ENCODE results near the gene SPDYE18.
"Not testable (repeated sequence)": the region's sequence is repeated elsewhere in the genome, so short reads cannot be mapped to it uniquely, and the experiment has no call there.

The SPDYE18 gene

DNA sequence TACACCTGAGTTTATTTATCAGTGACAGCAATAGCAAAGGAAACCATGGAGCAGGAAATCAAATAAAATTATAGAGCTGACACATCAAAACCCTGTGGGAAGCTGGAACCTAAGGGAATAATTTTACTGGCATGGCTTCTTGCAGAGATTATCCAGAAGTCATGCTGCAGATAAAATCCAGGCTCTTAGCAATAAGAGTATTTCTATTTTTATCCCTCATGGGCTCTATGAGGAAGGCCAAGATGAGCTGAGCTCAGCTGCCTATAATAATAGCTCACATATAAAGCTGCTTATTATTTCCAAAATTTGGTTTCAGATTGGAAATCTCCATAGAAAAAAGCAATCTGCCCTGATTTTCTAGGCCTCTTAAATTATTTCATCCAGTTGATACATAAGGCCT, 16.8 kb upstream of the SPDYE18 start:
- DNase-seq: not testable (repeated sequence)

DNA sequence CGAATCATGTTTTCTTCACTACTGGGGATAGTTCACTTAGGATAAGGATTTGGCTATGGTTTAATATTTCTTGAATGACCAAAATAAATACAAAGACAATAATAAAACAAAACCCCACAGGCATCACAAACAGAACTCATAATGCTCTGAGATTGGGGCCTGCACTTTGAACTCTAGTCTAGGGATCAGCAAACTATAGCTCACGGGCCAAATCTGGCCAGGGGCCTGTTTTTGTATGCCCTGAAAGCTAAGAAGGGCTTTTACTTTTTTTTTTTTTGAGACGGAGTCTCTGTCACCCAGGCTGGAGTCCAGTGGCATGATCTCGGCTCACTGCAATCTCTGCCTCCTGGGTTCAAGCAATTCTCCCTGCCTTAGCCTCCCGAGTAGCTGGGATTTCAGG, 14.7 kb upstream of the SPDYE18 start:
- H3K27ac ChIP-seq (ENCODE audit: insufficient read depth, low read length, poor library complexity, severe bottlenecking); H3K9me3 ChIP-seq (ENCODE audit: control insufficient read depth, low read length); DNase-seq; H3K4me1 ChIP-seq (ENCODE audit: control insufficient read depth, insufficient read depth, low read length, poor library complexity, severe bottlenecking); H3K36me3 ChIP-seq (ENCODE audit: control insufficient read depth, insufficient read depth, low read length); H3K4me3 ChIP-seq (ENCODE audit: insufficient read depth, low read depth, low read length, poor library complexity, severe bottlenecking); H3K27me3 ChIP-seq (replicated peaks; ENCODE audit: control insufficient read depth, insufficient read depth, low read length, poor library complexity, severe bottlenecking): not testable (repeated sequence)

More for the DNA sequence above, 16.8 kb upstream of the SPDYE18 start:
- not testable (repeated sequence) for H3K27me3 ChIP-seq (replicated peaks; ENCODE audit: control insufficient read depth, insufficient read depth, low read length, poor library complexity, severe bottlenecking); H3K36me3 ChIP-seq (ENCODE audit: control insufficient read depth, insufficient read depth, low read length); H3K4me3 ChIP-seq (ENCODE audit: insufficient read depth, low read depth, low read length, poor library complexity, severe bottlenecking); H3K27ac ChIP-seq (ENCODE audit: insufficient read depth, low read length, poor library complexity, severe bottlenecking); H3K4me1 ChIP-seq (ENCODE audit: control insufficient read depth, insufficient read depth, low read length, poor library complexity, severe bottlenecking); H3K9me3 ChIP-seq (ENCODE audit: control insufficient read depth, low read length)

DNA sequence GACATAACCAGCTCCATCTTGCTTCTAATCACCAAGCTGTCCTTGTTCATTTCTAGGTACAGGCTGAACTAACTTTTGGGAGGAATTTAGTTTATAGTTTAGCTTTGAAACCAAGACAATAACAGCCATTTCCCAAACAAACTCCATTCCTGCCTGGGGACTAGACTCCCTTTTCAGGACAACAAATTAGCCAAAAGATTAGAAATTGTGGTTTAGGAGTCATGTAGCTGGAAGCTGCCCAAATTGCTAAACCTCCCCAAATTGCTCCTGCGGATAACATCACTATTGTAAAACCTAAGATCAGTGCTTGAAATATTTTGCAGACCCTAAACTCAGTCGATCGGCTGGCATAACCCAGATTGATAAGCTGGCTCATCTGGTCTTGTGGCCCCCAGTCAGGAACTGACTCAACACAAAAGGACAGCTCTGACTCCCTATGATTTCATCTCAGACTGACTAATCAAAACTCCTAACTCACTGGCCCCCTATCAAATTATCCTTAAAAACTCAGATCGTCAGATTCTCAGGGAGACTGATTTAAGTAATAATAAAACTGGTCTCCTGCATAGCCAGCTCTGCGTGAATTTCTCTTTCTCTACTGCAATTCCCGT, 12.5 kb upstream of the SPDYE18 start:
- H3K4me3 ChIP-seq (ENCODE audit: insufficient read depth, low read depth, low read length, poor library complexity, severe bottlenecking); H3K27me3 ChIP-seq (replicated peaks; ENCODE audit: control insufficient read depth, insufficient read depth, low read length, poor library complexity, severe bottlenecking); H3K9me3 ChIP-seq (ENCODE audit: control insufficient read depth, low read length); H3K27ac ChIP-seq (ENCODE audit: insufficient read depth, low read length, poor library complexity, severe bottlenecking); H3K36me3 ChIP-seq (ENCODE audit: control insufficient read depth, insufficient read depth, low read length); H3K4me1 ChIP-seq (ENCODE audit: control insufficient read depth, insufficient read depth, low read length, poor library complexity, severe bottlenecking); DNase-seq: not testable (repeated sequence)

DNA sequence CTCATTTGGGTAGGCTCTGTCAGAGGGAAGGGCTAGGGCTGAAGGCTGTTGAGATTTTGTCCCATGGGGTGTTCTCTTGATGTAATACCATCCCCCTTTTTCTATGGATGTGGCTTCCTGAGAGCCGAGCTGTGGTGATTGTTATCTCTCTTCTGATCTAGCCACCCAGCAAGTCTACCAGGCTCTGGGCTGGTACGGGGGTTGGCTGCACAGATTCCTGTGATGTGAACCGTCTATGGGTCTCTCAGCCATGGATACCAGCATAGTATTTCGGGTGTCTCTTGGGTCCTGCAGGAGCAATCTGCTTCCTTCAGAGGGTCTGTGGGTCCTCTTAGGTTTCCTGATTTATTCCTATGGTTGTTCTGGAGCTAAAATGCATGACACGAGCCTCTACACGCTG, 8.8 kb upstream of the SPDYE18 start:
- DNase-seq; H3K27me3 ChIP-seq (replicated peaks; ENCODE audit: control insufficient read depth, insufficient read depth, low read length, poor library complexity, severe bottlenecking); H3K4me3 ChIP-seq (ENCODE audit: insufficient read depth, low read depth, low read length, poor library complexity, severe bottlenecking); H3K27ac ChIP-seq (ENCODE audit: insufficient read depth, low read length, poor library complexity, severe bottlenecking); H3K36me3 ChIP-seq (ENCODE audit: control insufficient read depth, insufficient read depth, low read length); H3K4me1 ChIP-seq (ENCODE audit: control insufficient read depth, insufficient read depth, low read length, poor library complexity, severe bottlenecking); H3K9me3 ChIP-seq (ENCODE audit: control insufficient read depth, low read length): not testable (repeated sequence)

DNA sequence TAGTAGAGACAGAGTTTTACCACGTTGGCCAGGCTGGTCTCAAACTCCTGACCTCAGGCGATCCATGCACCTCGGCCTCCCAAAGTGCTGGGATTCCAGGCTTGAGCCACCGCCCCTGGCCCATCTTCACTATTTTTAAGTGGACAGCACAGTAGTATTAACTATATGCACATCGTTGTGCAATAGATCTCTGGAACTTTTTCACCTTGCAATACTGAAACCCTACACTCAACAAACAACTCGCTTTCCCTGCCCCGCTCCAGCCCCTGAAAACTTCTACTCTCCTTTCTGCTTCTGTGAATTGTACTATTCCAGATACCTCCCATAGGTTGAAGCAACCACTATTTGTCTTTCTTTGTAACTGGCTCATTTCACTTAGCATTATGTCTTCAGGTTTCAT, 3.5 kb upstream of the SPDYE18 start:
- not testable (repeated sequence) for DNase-seq; H3K27ac ChIP-seq (ENCODE audit: insufficient read depth, low read length, poor library complexity, severe bottlenecking); H3K36me3 ChIP-seq (ENCODE audit: control insufficient read depth, insufficient read depth, low read length); H3K4me1 ChIP-seq (ENCODE audit: control insufficient read depth, insufficient read depth, low read length, poor library complexity, severe bottlenecking); H3K9me3 ChIP-seq (ENCODE audit: control insufficient read depth, low read length); H3K27me3 ChIP-seq (replicated peaks; ENCODE audit: control insufficient read depth, insufficient read depth, low read length, poor library complexity, severe bottlenecking); H3K4me3 ChIP-seq (ENCODE audit: insufficient read depth, low read depth, low read length, poor library complexity, severe bottlenecking)

DNA sequence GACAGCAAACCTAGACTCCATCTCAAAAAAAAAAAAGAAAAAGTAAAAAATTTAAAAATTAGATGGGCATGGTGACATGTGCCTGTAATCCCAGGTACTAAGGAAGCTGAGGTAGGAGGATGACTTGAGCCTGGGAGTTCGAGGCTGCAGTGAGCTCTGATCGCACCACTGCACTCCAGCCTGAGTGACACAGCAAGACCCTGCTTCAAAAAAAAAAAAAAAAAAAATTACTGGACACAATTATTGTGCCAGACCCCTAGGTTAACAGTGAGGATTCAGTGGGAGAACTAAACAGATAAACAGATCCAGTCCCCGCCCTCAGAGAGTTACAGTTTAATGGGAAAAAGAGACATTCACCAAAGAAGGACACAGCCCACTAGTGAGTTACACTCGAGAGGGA, 1.4 kb upstream of the SPDYE18 start:
- not testable (repeated sequence) for H3K4me3 ChIP-seq (ENCODE audit: insufficient read depth, low read depth, low read length, poor library complexity, severe bottlenecking); DNase-seq; H3K27ac ChIP-seq (ENCODE audit: insufficient read depth, low read length, poor library complexity, severe bottlenecking); H3K4me1 ChIP-seq (ENCODE audit: control insufficient read depth, insufficient read depth, low read length, poor library complexity, severe bottlenecking); H3K36me3 ChIP-seq (ENCODE audit: control insufficient read depth, insufficient read depth, low read length); H3K9me3 ChIP-seq (ENCODE audit: control insufficient read depth, low read length); H3K27me3 ChIP-seq (replicated peaks; ENCODE audit: control insufficient read depth, insufficient read depth, low read length, poor library complexity, severe bottlenecking)

DNA sequence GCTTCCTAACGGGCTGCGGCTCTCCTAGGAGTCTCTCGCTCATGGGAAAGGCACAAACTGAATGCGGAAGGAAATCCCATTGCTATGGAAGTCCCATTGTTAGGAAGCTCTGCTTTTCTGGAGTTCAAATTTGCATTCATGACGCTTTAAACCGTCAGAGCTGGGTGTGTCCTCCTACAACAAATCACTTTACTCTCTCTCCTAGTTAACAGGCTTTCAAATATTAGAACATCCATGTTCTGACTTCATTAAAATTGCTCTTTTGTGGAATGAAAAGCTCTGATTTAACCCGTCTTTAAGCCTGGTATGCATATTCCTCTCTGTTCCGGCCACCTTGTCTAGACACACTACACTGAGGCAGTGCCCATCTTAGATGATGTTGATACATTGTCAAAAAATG, 30.1 kb downstream of the SPDYE18 start, which contains the start of gene SPDYE17:
TSS of gene SPDYE17 (minus strand) at position 101 of the 400 bp plus-strand sequence. CDS start 1,791 bp downstream, outside the sequence.
- not testable (repeated sequence) for H3K27ac ChIP-seq (ENCODE audit: insufficient read depth, low read length, poor library complexity, severe bottlenecking); H3K9me3 ChIP-seq (ENCODE audit: control insufficient read depth, low read length); DNase-seq; H3K4me3 ChIP-seq (ENCODE audit: insufficient read depth, low read depth, low read length, poor library complexity, severe bottlenecking); H3K4me1 ChIP-seq (ENCODE audit: control insufficient read depth, insufficient read depth, low read length, poor library complexity, severe bottlenecking); H3K36me3 ChIP-seq (ENCODE audit: control insufficient read depth, insufficient read depth, low read length); H3K27me3 ChIP-seq (replicated peaks; ENCODE audit: control insufficient read depth, insufficient read depth, low read length, poor library complexity, severe bottlenecking)

DNA sequence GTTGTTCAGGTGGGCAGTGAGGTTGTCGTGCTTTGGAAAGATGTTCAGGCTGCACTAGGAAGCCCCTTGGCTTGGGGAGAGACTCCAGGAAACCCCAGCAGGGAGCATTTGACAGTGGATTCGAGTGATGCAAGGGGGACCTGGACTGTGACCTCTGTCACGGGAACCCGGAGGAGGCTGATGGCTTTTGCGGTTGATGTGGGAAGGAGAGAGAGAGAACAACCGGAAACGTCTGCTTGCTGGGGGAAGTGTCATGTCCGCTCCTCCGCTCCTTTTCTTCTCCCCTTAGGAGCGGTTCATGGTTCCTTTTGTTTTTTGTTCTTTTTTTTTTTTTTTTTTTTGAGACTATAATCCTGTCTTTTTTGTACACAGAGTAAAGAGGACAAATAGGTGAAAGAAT, 36.0 kb downstream of the SPDYE18 start:
- not testable (repeated sequence) for H3K27ac ChIP-seq (ENCODE audit: insufficient read depth, low read length, poor library complexity, severe bottlenecking); H3K36me3 ChIP-seq (ENCODE audit: control insufficient read depth, insufficient read depth, low read length); DNase-seq; H3K27me3 ChIP-seq (replicated peaks; ENCODE audit: control insufficient read depth, insufficient read depth, low read length, poor library complexity, severe bottlenecking); H3K9me3 ChIP-seq (ENCODE audit: control insufficient read depth, low read length); H3K4me1 ChIP-seq (ENCODE audit: control insufficient read depth, insufficient read depth, low read length, poor library complexity, severe bottlenecking); H3K4me3 ChIP-seq (ENCODE audit: insufficient read depth, low read depth, low read length, poor library complexity, severe bottlenecking)

DNA sequence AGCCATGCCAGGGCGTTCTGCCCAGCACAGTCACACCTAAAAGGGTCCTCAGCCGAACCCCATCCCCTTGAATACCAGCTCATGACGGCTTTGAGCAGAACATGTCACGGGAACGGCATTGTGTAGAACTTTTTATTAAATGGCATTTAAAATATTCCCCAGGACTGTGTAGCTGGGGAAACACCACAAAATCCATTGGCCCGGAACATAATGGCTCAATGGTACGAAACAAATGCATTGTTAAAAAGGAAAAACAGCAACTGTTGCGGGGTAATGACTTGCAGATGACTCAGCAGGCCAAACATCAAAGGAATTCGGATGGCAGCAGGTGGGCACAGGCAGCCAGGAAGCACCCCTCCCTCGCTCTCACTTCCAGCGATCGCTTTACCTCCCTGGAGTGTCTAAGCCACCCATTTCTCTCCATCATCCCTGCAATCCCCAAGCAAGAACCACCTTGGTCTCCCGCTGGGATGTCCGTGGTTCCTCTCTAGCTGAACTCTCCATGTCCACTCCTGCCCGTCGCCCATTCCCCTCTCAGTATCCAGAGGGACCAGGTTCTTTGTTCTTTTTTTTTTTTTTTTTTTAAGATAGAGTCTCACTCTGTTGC, 52.2 kb downstream of the SPDYE18 start:
- H3K36me3 ChIP-seq (ENCODE audit: control insufficient read depth, insufficient read depth, low read length); H3K27me3 ChIP-seq (replicated peaks; ENCODE audit: control insufficient read depth, insufficient read depth, low read length, poor library complexity, severe bottlenecking); H3K4me1 ChIP-seq (ENCODE audit: control insufficient read depth, insufficient read depth, low read length, poor library complexity, severe bottlenecking); DNase-seq; H3K4me3 ChIP-seq (ENCODE audit: insufficient read depth, low read depth, low read length, poor library complexity, severe bottlenecking); H3K9me3 ChIP-seq (ENCODE audit: control insufficient read depth, low read length); H3K27ac ChIP-seq (ENCODE audit: insufficient read depth, low read length, poor library complexity, severe bottlenecking): not testable (repeated sequence)

DNA sequence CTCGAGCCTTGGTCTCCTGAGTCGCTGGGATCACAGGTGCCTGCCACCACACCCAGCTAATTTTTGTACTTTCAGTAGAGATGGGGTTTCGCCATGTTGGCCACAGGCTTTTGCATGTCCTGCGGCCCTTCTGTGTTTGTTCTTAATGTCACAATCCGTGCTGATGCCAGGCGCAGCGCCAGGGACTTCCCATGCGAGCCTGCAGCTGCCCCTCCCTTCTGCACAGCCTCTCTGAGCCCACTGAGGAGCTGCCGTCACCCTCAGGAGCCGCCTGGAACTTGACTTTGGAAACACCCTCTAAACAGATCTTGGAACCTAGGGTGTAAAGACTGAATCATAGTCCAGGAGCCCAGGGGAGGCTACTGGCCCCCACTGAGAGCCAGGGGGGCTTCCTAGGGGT, 54.4 kb downstream of the SPDYE18 start:
- not testable (repeated sequence) for H3K36me3 ChIP-seq (ENCODE audit: control insufficient read depth, insufficient read depth, low read length); H3K27me3 ChIP-seq (replicated peaks; ENCODE audit: control insufficient read depth, insufficient read depth, low read length, poor library complexity, severe bottlenecking); H3K9me3 ChIP-seq (ENCODE audit: control insufficient read depth, low read length); DNase-seq; H3K4me1 ChIP-seq (ENCODE audit: control insufficient read depth, insufficient read depth, low read length, poor library complexity, severe bottlenecking); H3K4me3 ChIP-seq (ENCODE audit: insufficient read depth, low read depth, low read length, poor library complexity, severe bottlenecking); H3K27ac ChIP-seq (ENCODE audit: insufficient read depth, low read length, poor library complexity, severe bottlenecking)

Measured in effector memory CD4-positive, alpha-beta T cell (primary cell).